ENCODE data around the gene TMPRSS9.

TMPRSS9 gene

GRCh38 chr19:2468596-2468995, 108.5 kb downstream of the TMPRSS9 start:
- TF ChIP-seq CREB1 (IDR thresholded peaks at IDR 0.05; ENCODE audit: low read depth) (no peak), EGR1 (IDR thresholded peaks at IDR 0.05) (no peak), FOXM1 (IDR thresholded peaks at IDR 0.05; ENCODE audit: borderline replicate concordance, low read depth) (no peak), RAD21 (IDR thresholded peaks at IDR 0.05; ENCODE audit: low read depth) (no peak), EP300 (IDR thresholded peaks at IDR 0.05; ENCODE audit: borderline replicate concordance) (no peak), ZBTB7A (IDR thresholded peaks at IDR 0.05; ENCODE audit: low read depth) (no peak), CEBPB (IDR thresholded peaks at IDR 0.05) (no peak), USF1 (IDR thresholded peaks at IDR 0.05) (no peak), YY1 (IDR thresholded peaks at IDR 0.05; ENCODE audit: low read depth) (no peak), REST (IDR thresholded peaks at IDR 0.05; ENCODE audit: low read depth) (no peak), NFIC (IDR thresholded peaks at IDR 0.05) (no peak), TAF1 (IDR thresholded peaks at IDR 0.05; ENCODE audit: low read depth) (no peak), TCF12 (IDR thresholded peaks at IDR 0.05; ENCODE audit: low read depth) (no peak), MAX (IDR thresholded peaks at IDR 0.05) (no peak), TEAD4 (IDR thresholded peaks at IDR 0.05) (no peak)

GRCh38 chr19:2469102-2469914, 109.2 kb downstream of the TMPRSS9 start:
- TF ChIP-seq TCF12 (IDR thresholded peaks at IDR 0.05; ENCODE audit: low read depth), result no peak
- no peak for TF ChIP-seq REST (IDR thresholded peaks at IDR 0.05; ENCODE audit: low read depth)
- TF ChIP-seq ZBTB7A (IDR thresholded peaks at IDR 0.05; ENCODE audit: low read depth), result no peak
- no peak for TF ChIP-seq TAF1 (IDR thresholded peaks at IDR 0.05; ENCODE audit: low read depth)
- TF ChIP-seq EP300 (IDR thresholded peaks at IDR 0.05; ENCODE audit: borderline replicate concordance), result no peak
- no peak for TF ChIP-seq FOXM1 (IDR thresholded peaks at IDR 0.05; ENCODE audit: borderline replicate concordance, low read depth)
- TF ChIP-seq YY1 (IDR thresholded peaks at IDR 0.05; ENCODE audit: low read depth), result no peak
- TF ChIP-seq USF1 (IDR thresholded peaks at IDR 0.05), result no peak
- no peak for TF ChIP-seq EGR1 (IDR thresholded peaks at IDR 0.05)

- TF ChIP-seq ZBTB7A (IDR thresholded peaks at IDR 0.05; ENCODE audit: low read depth) (peak; percentile 94), TEAD4 (IDR thresholded peaks at IDR 0.05) (peak; percentile 21; the same call in 1 of the 2 replicates), YY1 (IDR thresholded peaks at IDR 0.05; ENCODE audit: low read depth) (no peak), EGR1 (IDR thresholded peaks at IDR 0.05) (peak; percentile 20; the same call in 1 of the 2 replicates), RAD21 (IDR thresholded peaks at IDR 0.05; ENCODE audit: low read depth) (peak; percentile 90), CEBPB (IDR thresholded peaks at IDR 0.05) (no peak)
Measured at GRCh38 chr19:2474232-2475017, 114.4 kb downstream of the TMPRSS9 start.

GRCh38 chr19:2475018-2475701, 115.1 kb downstream of the TMPRSS9 start:
- TF ChIP-seq TCF12 (IDR thresholded peaks at IDR 0.05; ENCODE audit: low read depth) (peak; percentile 30; the same call in 1 of the 2 replicates), MAX (IDR thresholded peaks at IDR 0.05) (peak; percentile 87), TAF1 (IDR thresholded peaks at IDR 0.05; ENCODE audit: low read depth) (peak; percentile 12; the same call in 1 of the 2 replicates), EP300 (IDR thresholded peaks at IDR 0.05; ENCODE audit: borderline replicate concordance) (no peak), EGR1 (IDR thresholded peaks at IDR 0.05) (peak; percentile 77), YY1 (IDR thresholded peaks at IDR 0.05; ENCODE audit: low read depth) (no peak), TEAD4 (IDR thresholded peaks at IDR 0.05) (peak; percentile 52), RAD21 (IDR thresholded peaks at IDR 0.05; ENCODE audit: low read depth) (peak; percentile 11; the same call in 1 of the 2 replicates), USF1 (IDR thresholded peaks at IDR 0.05) (peak; percentile 36; the same call in 1 of the 2 replicates)

All from Ishikawa (cell line).